H1 (cell line): ENCODE data around the gene TNIK. TPM values are rescaled to one million over a fixed set of nuclear protein-coding genes. Genes with fewer than 3 reads are reported as not detected.

Experiments used
- CTCF ChIA-PET: fragments of 300-600 bp; sonication (Branson Sonifier 250); formaldehyde crosslinking; loops from one replicate; lab custom pipeline; 2021; ENCODE audit not compliant: partially characterized antibody; lab: Charles Lee
- POLR2A ChIA-PET: fragments of 300-600 bp; sonication (Branson Sonifier 250); formaldehyde crosslinking; loops from one replicate; lab custom pipeline; 2021; ENCODE audit warnings: inconsistent platforms; ENCODE audit not compliant: partially characterized antibody; lab: Charles Lee
- DNase-seq, 2 experiments: peaks; one replicate each; pipeline versions ENCODE4 v3.0.0 to v3.0.0-alpha.2; 2010 to 2022; ENCODE audit warnings: low spot score in 2 of 2, low read depth in 1 of 2, mixed read lengths in 1 of 2
- FAIRE-seq: peaks from 2 replicates; lab custom pipeline; 2011; peaks lifted over from hg19 to GRCh38; lab: Jason Lieb, UNC
- H2AFZ ChIP-seq: 2 replicates; pipeline ENCODE4 v1.8.1; 2012; ENCODE audit warnings: low read length, inconsistent platforms
- H2AK5ac ChIP-seq: 2 replicates; pipeline ENCODE4 v1.6.1; 2013; ENCODE audit warnings: low read depth, low read length
- H2BK120ac ChIP-seq: replicated peaks from 2 replicates; pipeline ENCODE3; 2013; ENCODE audit warnings: low read depth, low read length, inconsistent platforms
- H2BK12ac ChIP-seq: 2 replicates; pipeline ENCODE4 v1.6.1; 2013; ENCODE audit warnings: low read depth, low read length
- H2BK15ac ChIP-seq: 2 replicates; pipeline ENCODE4 v1.6.1; 2013; ENCODE audit warnings: low read length
- H2BK20ac ChIP-seq: 2 replicates; pipeline ENCODE4 v1.6.1; 2013; ENCODE audit warnings: low read length
- H2BK5ac ChIP-seq: 2 replicates; pipeline ENCODE4 v1.6.1; 2013; ENCODE audit warnings: low read depth, low read length
- H3K14ac ChIP-seq: 2 replicates; pipeline ENCODE4 v1.6.1; 2013; ENCODE audit warnings: inconsistent platforms; ENCODE audit not compliant: insufficient read length
- H3K18ac ChIP-seq: 2 replicates; pipeline ENCODE4 v1.6.1; 2013; ENCODE audit warnings: low read length; ENCODE audit errors: extremely low read depth
- H3K23ac ChIP-seq: 2 replicates; pipeline ENCODE4 v1.6.1; 2013; ENCODE audit warnings: inconsistent platforms; ENCODE audit not compliant: insufficient read length
- H3K23me2 ChIP-seq: 2 replicates; pipeline ENCODE4 v1.6.1; 2013; ENCODE audit warnings: low read depth, low read length
- H3K27ac ChIP-seq: 2 replicates; pipeline ENCODE4 v1.6.1; 2011; ENCODE audit warnings: low read depth, low read length, inconsistent platforms
- H3K27me3 ChIP-seq, 4 experiments: replicated peaks in 1 of 4; 1 replicate in 1 of 4; 2 replicates in 3 of 4; pipeline versions ENCODE4 v1.6.1 to v1.8.1; 2011 to 2013; ENCODE audit warnings: low read length in 3 of 4, mild to moderate bottlenecking in 3 of 4, inconsistent platforms in 2 of 4, mixed read lengths in 2 of 4, moderate library complexity in 1 of 4; ENCODE audit not compliant: control insufficient read depth in 3 of 4, insufficient read depth in 3 of 4; ENCODE audit errors: extremely low read depth in 1 of 4
- H3K36me3 ChIP-seq, 4 experiments: 2 replicates each; pipeline versions ENCODE4 v1.6.1 to v1.8.1; 2011 to 2013; ENCODE audit warnings: mild to moderate bottlenecking in 4 of 4, low read length in 3 of 4, moderate library complexity in 2 of 4, control low read depth in 1 of 4, inconsistent platforms in 1 of 4; ENCODE audit not compliant: insufficient read depth in 4 of 4, control insufficient read depth in 2 of 4
- H3K4ac ChIP-seq: replicated peaks from 2 replicates; pipeline ENCODE3; 2013; ENCODE audit warnings: low read length, low read depth, mixed read lengths, inconsistent platforms; ENCODE audit not compliant: insufficient read length
- H3K4me1 ChIP-seq, 4 experiments: replicated peaks in 1 of 4; 1 replicate in 1 of 4; 2 replicates in 3 of 4; pipeline versions ENCODE4 v1.6.1 to v1.8.1; 2011 to 2013; ENCODE audit warnings: low read length in 3 of 4, inconsistent platforms in 2 of 4, mixed read lengths in 1 of 4; ENCODE audit not compliant: insufficient read depth in 4 of 4, control insufficient read depth in 3 of 4
- H3K4me2 ChIP-seq, 2 experiments: 2 replicates each; pipeline versions ENCODE4 v1.6.1 to v1.8.1; 2011 to 2013; ENCODE audit warnings: low read depth in 2 of 2, low read length in 2 of 2, control low read depth in 1 of 2, inconsistent platforms in 1 of 2, mild to moderate bottlenecking in 1 of 2; ENCODE audit not compliant: insufficient read depth in 1 of 2
- H3K4me3 ChIP-seq, 4 experiments: fragments of 200-600, 300-600 bp in 1 of 4; sonication (generic), shearing (Covaris generic), sonication (Bioruptor Twin) in 1 of 4; 2 replicates each; pipeline versions ENCODE4 v1.5.1 to v1.8.1; 2011 to 2016; ENCODE audit warnings: low read length in 4 of 4, low read depth in 3 of 4, control low read depth in 2 of 4, inconsistent platforms in 2 of 4, mild to moderate bottlenecking in 2 of 4, mixed read lengths in 1 of 4, moderate library complexity in 1 of 4; ENCODE audit not compliant: insufficient read depth in 2 of 4; ENCODE audit errors: extremely low read depth in 1 of 4
- H3K56ac ChIP-seq: replicated peaks from 2 replicates; pipeline ENCODE3; 2013; ENCODE audit warnings: low read depth, mild to moderate bottlenecking, mixed read lengths, low read length, inconsistent platforms; ENCODE audit not compliant: insufficient read length
- H3K79me1 ChIP-seq: 2 replicates; pipeline ENCODE4 v1.6.1; 2013; ENCODE audit warnings: low read depth, low read length, control low read depth
- H3K79me2 ChIP-seq, 2 experiments: 2 replicates each; pipeline versions ENCODE4 v1.6.1 to v1.8.1; 2012 to 2013; ENCODE audit warnings: low read length in 2 of 2, mild to moderate bottlenecking in 2 of 2, inconsistent platforms in 1 of 2; ENCODE audit not compliant: insufficient read depth in 2 of 2, control insufficient read depth in 1 of 2
- H3K9ac ChIP-seq, 4 experiments: replicated peaks in 1 of 4; 1 replicate in 1 of 4; 2 replicates in 3 of 4; pipeline versions ENCODE4 v1.6.1 to v1.8.1; 2011 to 2013; ENCODE audit warnings: low read depth in 3 of 4, low read length in 3 of 4, control low read depth in 2 of 4, mild to moderate bottlenecking in 2 of 4, moderate library complexity in 2 of 4, inconsistent platforms in 1 of 4; ENCODE audit errors: extremely low read depth in 1 of 4
- H3K9me3 ChIP-seq, 2 experiments: 2 replicates each; pipeline versions ENCODE4 v1.6.1 to v1.8.1; 2012 to 2013; ENCODE audit warnings: mild to moderate bottlenecking in 2 of 2, moderate library complexity in 2 of 2, control low read depth in 1 of 2, inconsistent platforms in 1 of 2, low read depth in 1 of 2, low read length in 1 of 2, mixed read lengths in 1 of 2; ENCODE audit not compliant: insufficient read depth in 2 of 2
- H4K20me1 ChIP-seq, 2 experiments: replicated peaks in 1 of 2; 2 replicates each; pipeline versions ENCODE3 to v1.8.1; 2011 to 2013; ENCODE audit warnings: inconsistent platforms in 2 of 2, low read length in 2 of 2, mild to moderate bottlenecking in 1 of 2; ENCODE audit not compliant: insufficient read depth in 2 of 2, control insufficient read depth in 1 of 2
- H4K5ac ChIP-seq: 2 replicates; pipeline ENCODE4 v1.6.1; 2013; ENCODE audit warnings: low read length, low read depth, mixed read lengths, inconsistent platforms; ENCODE audit not compliant: insufficient read length
- H4K8ac ChIP-seq: 2 replicates; pipeline ENCODE4 v1.8.0; 2013; ENCODE audit warnings: mild to moderate bottlenecking, moderate library complexity, low read length, inconsistent platforms; ENCODE audit not compliant: insufficient read depth; ENCODE audit errors: extremely low read depth
- H4K91ac ChIP-seq: replicated peaks from 2 replicates; pipeline ENCODE3; 2013; ENCODE audit warnings: low read length, mixed read lengths, inconsistent platforms; ENCODE audit not compliant: insufficient read length
- ATF2 ChIP-seq: IDR thresholded peaks from 2 replicates; pipeline ENCODE4 v1.6.1; 2012; ENCODE audit warnings: low read length, inconsistent platforms
- EGR1 ChIP-seq: IDR thresholded peaks from 2 replicates; pipeline ENCODE4 v1.6.1; 2011; ENCODE audit warnings: low read depth, low read length, borderline replicate concordance
- EZH2 ChIP-seq: fragments of 200-600 bp; sonication (generic); IDR thresholded peaks from 2 replicates; pipeline ENCODE4 v1.7.1; 2012; ENCODE audit warnings: low read depth, mild to moderate bottlenecking, moderate library complexity, low read length, inconsistent platforms; ENCODE audit not compliant: severe bottlenecking
- HDAC6 ChIP-seq: IDR thresholded peaks from one replicate; pipeline ENCODE4 v1.7.1; 2012; ENCODE audit warnings: low read depth, mild to moderate bottlenecking, inconsistent platforms, low read length, moderate library complexity
- POLR2AphosphoS5 ChIP-seq: IDR thresholded peaks from 2 replicates; pipeline ENCODE4 v1.6.1; 2011; ENCODE audit warnings: low read depth, low read length
- SIRT6 ChIP-seq: IDR thresholded peaks from one replicate; pipeline ENCODE4 v1.7.1; 2012; ENCODE audit warnings: low read length, inconsistent platforms
- WGBS, 2 experiments: shearing (Covaris generic) in 1 of 2; methylation state at CpG; one replicate each; pipeline versions ENCODE4 v1.1.6 to v1.1.7; 2013 to 2015; ENCODE audit warnings: low lambda C conversion rate in 2 of 2, mixed read lengths in 2 of 2, inconsistent platforms in 1 of 2, low coverage in 1 of 2, missing lambda C conversion rate in 1 of 2; ENCODE audit not compliant: insufficient replicate concordance in 2 of 2, insufficient coverage in 1 of 2, insufficient read length in 1 of 2; ENCODE audit errors: extremely low coverage in 1 of 2, missing lambda C conversion rate in 1 of 2; 5-methylcytosine and 5-hydroxymethylcytosine counted together
- polyA plus RNA-seq, 7 experiments: library from polyadenylated mRNA; depleted of rRNA in 3 of 7; stranded (reverse) in 5 of 7; unstranded in 2 of 7; fragments of >200 nt in 5 of 7; fragments of 200-250 nt in 2 of 7; gene quantifications; 1 replicate in 5 of 7; 2 replicates in 1 of 7; 4 replicates in 1 of 7; pipeline versions ENCODE4 v1.2.1 to v1.2.3, GENCODE V29; 2011 to 2013; ENCODE audit warnings: missing spikeins in 2 of 7, mixed read lengths in 2 of 7
- total RNA-seq: library from RNA; stranded (reverse); fragmentation: NEBNext Ultra II Directional; extraction: Animal tissue kit (Norgen Biotek cat#: 25700); gene quantifications from 2 replicates; pipeline ENCODE4 v1.2.1, GENCODE V29; 2021
- TF ChIP-seq, protein P1 (sequence below): IDR thresholded peaks from 2 replicates; pipeline ENCODE4 v1.6.1; 2012; ENCODE audit warnings: inconsistent platforms
- TF ChIP-seq, protein P2 (sequence below): IDR thresholded peaks from 2 replicates; pipeline ENCODE4 v1.6.1; 2011; ENCODE audit warnings: low read length, improper control_type of control experiment

TNIK gene
- total and polyA plus RNA-seq, 2 of the 8 experiments (the other 6 are each of a cell fraction or from before 2014, with no cell fraction given) = 7.4 to 42.0 TPM

DNA sequence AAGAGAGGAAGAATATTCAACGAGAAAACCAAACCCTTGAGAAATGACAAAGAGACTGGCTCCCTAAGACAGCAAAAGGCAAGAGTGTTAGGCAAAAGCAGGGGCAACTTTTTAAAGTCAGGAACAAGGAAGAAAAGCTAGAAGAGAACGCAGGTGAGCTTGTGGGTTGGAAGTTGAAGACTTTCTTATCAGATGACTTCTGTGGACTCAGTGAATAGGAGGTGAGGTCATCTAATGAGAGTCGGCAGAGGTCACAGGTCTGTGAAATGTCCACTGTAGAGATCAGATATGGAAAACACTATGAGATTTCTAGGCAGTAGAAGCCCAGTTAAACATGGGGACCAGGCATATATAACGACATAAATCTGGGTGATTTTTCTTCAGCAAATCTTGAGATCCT is 27.2 kb upstream of the TNIK start:
- no peak overlapping the region for H2BK15ac ChIP-seq
- H3K9me3 ChIP-seq = no peaks in the 10 kb centered on the region
- H3K14ac ChIP-seq = no peak overlapping the region
- H3K4ac ChIP-seq = no peak overlapping the region
- H4K5ac ChIP-seq = no peak overlapping the region
- no peak overlapping the region for H4K8ac ChIP-seq
- no peak for FAIRE-seq
- TF ChIP-seq HDAC6 = no peak
- TF ChIP-seq SIRT6 = no peak
- no peak for TF ChIP-seq EGR1
- TF ChIP-seq, protein P1, sequence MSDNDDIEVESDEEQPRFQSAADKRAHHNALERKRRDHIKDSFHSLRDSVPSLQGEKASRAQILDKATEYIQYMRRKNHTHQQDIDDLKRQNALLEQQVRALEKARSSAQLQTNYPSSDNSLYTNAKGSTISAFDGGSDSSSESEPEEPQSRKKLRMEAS = no peak
- TF ChIP-seq ATF2 = no peak
- no peak for TF ChIP-seq EZH2
- TF ChIP-seq, protein P2, sequence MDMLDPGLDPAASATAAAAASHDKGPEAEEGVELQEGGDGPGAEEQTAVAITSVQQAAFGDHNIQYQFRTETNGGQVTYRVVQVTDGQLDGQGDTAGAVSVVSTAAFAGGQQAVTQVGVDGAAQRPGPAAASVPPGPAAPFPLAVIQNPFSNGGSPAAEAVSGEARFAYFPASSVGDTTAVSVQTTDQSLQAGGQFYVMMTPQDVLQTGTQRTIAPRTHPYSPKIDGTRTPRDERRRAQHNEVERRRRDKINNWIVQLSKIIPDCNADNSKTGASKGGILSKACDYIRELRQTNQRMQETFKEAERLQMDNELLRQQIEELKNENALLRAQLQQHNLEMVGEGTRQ = no peak
- no peak for TF ChIP-seq POLR2AphosphoS5
- TF ChIP-seq, all 59 proteins: peak for 0
- no peaks in the 10 kb centered on the region for H3K23me2 ChIP-seq
- no peak overlapping the region for H3K4me2 ChIP-seq
- H3K18ac ChIP-seq = no peak overlapping the region
- no peaks in the 10 kb centered on the region for H4K20me1 ChIP-seq
- no peaks in the 10 kb centered on the region for H3K79me2 ChIP-seq
- H2AFZ ChIP-seq = no peak overlapping the region
- no peak overlapping the region for H4K91ac ChIP-seq
- H3K23ac ChIP-seq = no peak overlapping the region
- H2BK120ac ChIP-seq = no peak overlapping the region
- H3K27me3 ChIP-seq = no peaks in the 10 kb centered on the region
- H3K9ac ChIP-seq = no peak overlapping the region
- CTCF ChIA-PET = interaction anchor here (1.3 kb wide), 1 partner anchor 78 kb away, joined by 3 read pairs; no protein-coding TSS in a partner anchor
- no peak overlapping the region for H3K4me3 ChIP-seq
- H2BK12ac ChIP-seq = no peak overlapping the region
- H3K56ac ChIP-seq = no peak overlapping the region
- H2BK5ac ChIP-seq = no peak overlapping the region
- H2AK5ac ChIP-seq = no peak overlapping the region
- H3K36me3 ChIP-seq = no peaks in the 10 kb centered on the region
- WGBS, 2 experiments = 87% methylated on average over 4 of the region's 4 CpGs; no CpG with 5 or more reads in 1 of the 2 experiments
- POLR2A ChIA-PET = no interaction called here
- DNase-seq = no peak
- no peak overlapping the region for H3K27ac ChIP-seq
- no peak overlapping the region for H2BK20ac ChIP-seq
- no peaks in the 10 kb centered on the region for H3K79me1 ChIP-seq
- H3K4me1 ChIP-seq = no peaks in the 10 kb centered on the region
